Urinary bladder (tissue), 4 donors: Measurements from ENCODE around the gene KRT8. TPM values are rescaled to one million over a fixed set of nuclear protein-coding genes. Genes with fewer than 3 reads are reported as not detected.
A peak's percentile ranks its signal among the peaks of the same experiment; 100 is the strongest.
"Not testable (repeated sequence)": the region's sequence is repeated elsewhere in the genome, so short reads cannot be mapped to it uniquely, and the experiment has no call there.

Experiments used
- DNase-seq: peaks from one replicate; pipeline ENCODE4 v3.0.0-alpha.2; 2015; ENCODE audit errors: extremely low spot score
- H3K27ac ChIP-seq: one replicate; pipeline ENCODE4 v1.5.1; 2013; ENCODE audit warnings: low read depth, mild to moderate bottlenecking, moderate library complexity
- H3K36me3 ChIP-seq: one replicate; pipeline ENCODE4 v1.6.1; 2013; ENCODE audit warnings: mild to moderate bottlenecking, moderate library complexity; ENCODE audit not compliant: insufficient read depth
- H3K4me1 ChIP-seq: one replicate; pipeline ENCODE4 v1.6.1; 2013; ENCODE audit warnings: mild to moderate bottlenecking, moderate library complexity; ENCODE audit not compliant: insufficient read depth
- H3K4me3 ChIP-seq: one replicate; pipeline ENCODE4 v1.5.1; 2013; ENCODE audit warnings: low read depth, low read length
- WGBS: extraction: QIAGEN DNeasy Blood & Tissue Kit; methylation state at CpG from one replicate; pipeline ENCODE4 v1.1.7; 2013; 5-methylcytosine and 5-hydroxymethylcytosine counted together
- polyA plus RNA-seq: library from polyadenylated mRNA; stranded (reverse); fragments of 200-250 nt; gene quantifications from one replicate; pipeline ENCODE4 v1.2.3, GENCODE V29; 2013
- total RNA-seq: library from RNA; depleted of rRNA; stranded (reverse); fragments of >200 nt; gene quantifications from one replicate; pipeline ENCODE4 v1.2.3, GENCODE V29; 2014
- donor health status: healthy with polysubstance abuse.
- donor health status: healthy.

Gene KRT8
- total RNA-seq = 96.2 TPM
- polyA plus RNA-seq = 202 TPM

DNA sequence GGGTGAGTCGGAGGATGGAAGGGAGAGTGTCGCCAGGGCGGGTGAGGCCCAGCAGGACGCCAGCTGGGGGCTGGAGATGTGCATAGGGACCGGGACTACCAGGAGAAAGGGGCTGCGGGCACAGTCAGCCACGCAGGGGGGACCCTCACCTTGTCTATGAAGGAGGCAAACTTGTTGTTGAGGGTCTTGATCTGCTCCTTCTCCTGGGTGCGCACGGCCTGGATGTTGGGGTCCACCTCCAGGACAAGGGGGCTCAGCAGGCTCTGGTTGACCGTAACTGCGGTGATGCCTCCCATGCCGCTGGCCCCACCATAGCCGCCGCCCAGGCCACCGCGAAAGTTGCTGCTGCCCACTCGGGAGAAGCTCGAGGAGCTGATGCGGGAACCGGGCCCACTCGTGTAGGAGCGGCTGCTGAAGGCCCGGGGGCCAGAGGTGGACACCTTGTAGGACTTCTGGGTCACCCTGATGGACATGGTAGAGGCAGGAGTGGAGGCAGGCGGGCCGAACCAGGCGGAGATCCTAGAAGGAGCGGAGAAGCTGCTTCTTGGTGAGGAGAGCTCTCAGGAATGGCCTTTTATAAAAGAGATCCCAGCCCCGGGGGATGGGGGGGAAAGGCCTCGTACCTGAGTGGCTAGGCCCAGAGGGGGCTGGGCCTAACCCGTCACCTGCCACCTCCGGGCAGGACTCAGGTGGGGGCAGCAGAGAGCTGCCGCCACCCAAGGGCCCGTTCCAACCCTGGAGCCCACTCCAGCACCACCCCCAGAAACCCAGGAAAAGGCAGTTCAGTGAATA lies at the start of gene KRT8:
Gene KRT8 (minus strand): TSS at position 568 of the 792 bp plus-strand sequence. CDS start 95 bp downstream, at position 473.
- Histone ChIP-seq H3K27ac (peak within 1 kb of the TSS; percentile 83), H3K4me3 (peak within 1 kb of the TSS; percentile 46)
- WGBS = 57% methylated on average over 33 of the region's 33 CpGs
- not testable (repeated sequence) for DNase-seq, H3K4me1 ChIP-seq, H3K36me3 ChIP-seq

DNA sequence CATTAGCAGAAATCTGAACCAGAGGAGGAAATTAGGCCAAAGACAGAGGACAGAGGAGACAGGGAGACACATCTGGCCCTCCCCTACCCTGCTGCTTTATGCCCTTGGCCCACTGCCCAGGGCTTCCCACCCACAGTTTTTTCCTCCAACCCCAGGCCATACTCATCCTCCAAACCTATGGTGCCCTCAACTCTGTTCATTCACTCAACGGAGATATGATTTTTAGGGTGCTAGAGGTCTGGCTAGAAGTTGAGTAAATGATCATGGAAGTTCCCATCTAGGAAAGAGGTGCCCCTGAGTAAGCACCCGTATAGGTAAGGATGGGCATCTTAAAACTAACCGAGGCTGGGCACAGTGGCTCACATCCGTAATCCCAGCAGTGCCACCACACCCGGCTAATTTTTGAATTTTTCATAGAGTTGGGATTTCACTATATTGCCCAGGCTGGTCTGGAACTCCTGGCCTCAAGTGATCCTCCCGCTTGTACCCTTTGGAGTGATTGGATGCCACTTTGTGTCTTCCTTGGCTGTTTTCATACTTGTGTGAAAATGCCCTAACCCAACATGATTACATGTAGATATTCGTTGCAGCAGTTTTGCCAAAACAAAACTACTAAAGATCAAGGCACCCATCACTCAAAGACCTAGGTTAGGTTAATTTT lies 48.4 kb upstream of the KRT8 start:
- no peaks in the 10 kb centered on the region for H3K36me3 ChIP-seq
- no peak overlapping the region for H3K4me3 ChIP-seq
- DNase-seq = no peak
- H3K4me1 ChIP-seq = no peaks in the 10 kb centered on the region
- H3K27ac ChIP-seq = no peak overlapping the region
- WGBS = 93% methylated on average over 7 of the region's 7 CpGs

DNA sequence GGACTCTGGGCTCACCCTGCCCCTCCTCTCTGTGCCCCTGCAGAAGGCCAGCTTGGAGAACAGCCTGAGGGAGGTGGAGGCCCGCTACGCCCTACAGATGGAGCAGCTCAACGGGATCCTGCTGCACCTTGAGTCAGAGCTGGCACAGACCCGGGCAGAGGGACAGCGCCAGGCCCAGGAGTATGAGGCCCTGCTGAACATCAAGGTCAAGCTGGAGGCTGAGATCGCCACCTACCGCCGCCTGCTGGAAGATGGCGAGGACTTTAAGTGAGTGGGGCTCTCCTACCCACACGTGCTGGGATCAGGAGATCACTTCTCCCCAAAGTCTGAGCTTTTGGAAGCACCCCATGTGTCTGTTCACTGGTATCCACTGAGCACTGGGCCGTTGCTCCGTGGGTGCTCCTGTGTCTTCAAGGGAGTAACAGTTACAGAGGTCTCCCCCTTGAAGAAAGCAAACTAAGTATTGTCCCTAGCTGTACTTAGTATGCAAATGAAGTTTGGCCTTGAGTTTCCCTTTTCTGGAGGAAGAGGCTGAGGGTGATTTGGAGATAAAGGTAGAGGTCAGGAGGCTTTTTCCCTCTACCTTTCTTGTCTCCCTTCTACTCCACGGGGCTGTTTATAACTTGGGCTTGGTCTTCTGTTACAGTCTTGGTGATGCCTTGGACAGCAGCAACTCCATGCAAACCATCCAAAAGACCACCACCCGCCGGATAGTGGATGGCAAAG lies 47.4 kb upstream of the KRT8 start:
- no peak overlapping the region for H3K27ac ChIP-seq
- WGBS = 71% methylated on average over 15 of the region's 15 CpGs
- no peaks in the 10 kb centered on the region for H3K36me3 ChIP-seq
- DNase-seq = no peak
- no peaks in the 10 kb centered on the region for H3K4me1 ChIP-seq
- H3K4me3 ChIP-seq = no peak overlapping the region

DNA sequence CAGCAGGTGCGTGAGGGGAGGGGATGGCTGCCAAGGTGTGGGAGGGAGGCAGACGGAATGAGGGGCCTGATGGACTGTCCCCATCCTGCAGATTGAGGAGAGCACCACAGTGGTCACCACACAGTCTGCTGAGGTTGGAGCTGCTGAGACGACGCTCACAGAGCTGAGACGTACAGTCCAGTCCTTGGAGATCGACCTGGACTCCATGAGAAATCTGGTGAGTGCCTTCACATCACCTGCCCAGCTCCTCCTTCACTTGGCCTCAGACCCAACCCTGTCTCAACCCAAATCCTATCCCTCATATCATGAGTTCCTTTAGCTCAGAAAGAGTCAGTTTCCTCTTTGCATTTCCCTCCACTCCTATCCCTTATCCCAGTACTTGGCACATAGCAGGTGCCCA lies 46.8 kb upstream of the KRT8 start:
- no peak for DNase-seq
- no peak overlapping the region for H3K27ac ChIP-seq
- no peaks in the 10 kb centered on the region for H3K4me1 ChIP-seq
- no peaks in the 10 kb centered on the region for H3K36me3 ChIP-seq
- H3K4me3 ChIP-seq = no peak overlapping the region
- WGBS = 93% methylated on average over 6 of the region's 6 CpGs

DNA sequence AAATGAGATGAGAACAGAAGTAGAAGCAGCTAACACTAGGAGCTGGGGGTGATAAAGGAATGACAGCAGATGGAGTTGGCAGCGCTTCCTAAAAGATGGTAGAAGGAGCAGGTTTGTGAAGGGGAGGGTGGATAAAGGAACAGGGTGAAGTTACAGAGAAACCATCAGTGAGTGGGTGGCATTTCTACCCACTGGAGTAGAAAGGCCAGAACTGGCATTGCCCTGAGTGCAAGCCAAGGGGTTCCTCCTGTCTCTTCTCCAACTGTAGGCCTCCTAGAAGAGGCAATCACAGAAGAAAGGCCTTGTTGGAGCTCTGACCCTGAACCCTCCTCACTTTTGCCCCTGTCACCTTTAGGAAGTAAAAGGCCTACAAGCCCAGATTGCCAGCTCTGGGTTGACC lies 46.2 kb upstream of the KRT8 start:
- Histone ChIP-seq H3K4me3 (no peak overlapping the region), H3K4me1 (no peaks in the 10 kb centered on the region), H3K27ac (no peak overlapping the region), H3K36me3 (no peaks in the 10 kb centered on the region)
- WGBS = 94% methylated on average over 1 of the region's 1 CpG
- DNase-seq = no peak

DNA sequence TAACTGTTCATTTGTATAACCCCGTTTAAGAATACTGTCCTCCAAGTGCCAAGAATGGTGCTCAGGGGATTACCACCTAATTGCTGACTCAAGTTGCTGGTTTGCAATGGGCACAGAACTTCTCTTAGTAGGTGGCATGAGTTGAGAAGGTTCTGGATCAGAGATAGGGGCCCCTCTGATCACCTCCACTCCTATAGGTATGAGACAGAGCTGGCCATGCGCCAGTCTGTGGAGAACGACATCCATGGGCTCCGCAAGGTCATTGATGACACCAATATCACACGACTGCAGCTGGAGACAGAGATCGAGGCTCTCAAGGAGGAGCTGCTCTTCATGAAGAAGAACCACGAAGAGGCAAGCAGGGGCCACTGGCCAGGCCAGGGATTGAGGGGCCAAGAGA lies 45.7 kb upstream of the KRT8 start:
- H3K4me1 ChIP-seq = no peaks in the 10 kb centered on the region
- no peak overlapping the region for H3K27ac ChIP-seq
- peak overlapping the region; percentile 56 for H3K4me3 ChIP-seq
- WGBS = 76% methylated on average over 7 of the region's 7 CpGs
- DNase-seq = no peak
- no peaks in the 10 kb centered on the region for H3K36me3 ChIP-seq

DNA sequence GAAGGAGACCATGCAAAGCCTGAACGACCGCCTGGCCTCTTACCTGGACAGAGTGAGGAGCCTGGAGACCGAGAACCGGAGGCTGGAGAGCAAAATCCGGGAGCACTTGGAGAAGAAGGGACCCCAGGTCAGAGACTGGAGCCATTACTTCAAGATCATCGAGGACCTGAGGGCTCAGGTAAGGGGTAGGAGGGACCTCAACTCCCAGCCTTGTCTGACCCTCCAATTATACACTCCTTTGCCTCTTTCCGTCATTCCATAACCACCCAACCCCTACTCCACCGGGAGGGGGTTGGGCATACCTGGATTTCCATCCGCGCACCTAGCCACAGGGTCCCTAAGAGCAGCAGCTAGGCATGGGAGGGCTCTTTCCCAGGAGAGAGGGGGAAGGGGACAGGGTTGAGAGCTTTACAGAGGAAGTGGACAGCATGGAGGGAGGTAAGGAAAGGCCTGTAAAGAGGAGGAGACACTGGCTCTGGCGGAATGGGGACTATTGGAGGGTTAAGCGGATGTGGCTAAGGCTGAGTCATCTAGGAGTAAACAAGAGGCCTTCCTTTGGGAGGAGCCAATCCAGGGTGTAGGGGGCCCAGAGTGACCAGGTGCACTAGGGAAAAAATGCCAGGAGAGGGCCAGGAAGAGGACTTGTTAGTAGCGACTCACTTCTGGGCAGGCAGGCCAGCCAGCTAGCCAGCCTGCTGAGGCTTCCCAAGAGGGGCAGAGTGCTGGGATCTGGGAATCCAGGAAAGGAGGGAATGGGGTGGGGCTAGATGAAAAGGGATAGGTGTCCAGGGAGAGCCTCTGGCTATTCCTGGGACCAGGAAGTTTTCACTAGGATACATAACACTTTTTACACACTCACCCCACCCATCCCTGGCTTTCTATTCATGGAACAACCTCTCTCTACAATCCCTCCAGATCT lies 44.8 kb upstream of the KRT8 start:
- Histone ChIP-seq H3K27ac (peak overlapping the region; percentile 62), H3K4me1 (no peaks in the 10 kb centered on the region), H3K4me3 (peak overlapping the region; percentile 56), H3K36me3 (no peaks in the 10 kb centered on the region)
- 43% methylated on average over 13 of the region's 13 CpGs for WGBS
- DNase-seq = no peak

DNA sequence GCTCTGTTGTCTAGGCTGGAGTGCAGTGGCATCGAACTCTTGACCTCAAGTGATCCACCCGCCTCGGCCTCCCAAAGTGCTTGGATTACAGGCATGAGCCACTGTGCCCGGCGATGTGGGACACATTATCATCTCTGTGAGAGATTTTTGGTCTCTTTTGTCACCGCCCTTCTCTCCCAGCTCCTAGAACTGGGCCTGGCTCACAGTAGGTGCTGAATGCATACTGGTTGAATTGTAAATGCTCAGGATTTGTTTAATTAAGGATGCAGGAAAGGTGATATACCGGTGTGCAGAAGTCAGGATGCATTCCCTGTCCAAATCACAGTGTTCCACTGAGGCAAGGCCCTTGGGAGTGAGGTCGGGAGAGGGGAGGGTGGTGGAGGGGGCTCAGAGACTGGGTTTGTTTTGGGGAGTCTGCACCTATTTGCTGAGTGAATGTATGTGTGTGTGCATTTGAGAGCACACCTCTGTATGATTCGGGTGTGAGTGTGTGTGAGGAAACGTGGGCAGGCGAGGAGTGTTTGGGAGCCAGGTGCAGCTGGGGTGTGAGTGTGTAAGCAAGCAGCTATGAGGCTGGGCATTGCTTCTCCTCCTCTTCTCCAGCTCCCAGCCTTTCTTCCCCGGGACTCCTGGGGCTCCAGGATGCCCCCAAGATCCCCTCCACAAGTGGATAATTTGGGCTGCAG lies 43.0 kb upstream of the KRT8 start:
- H3K4me3 ChIP-seq = no peak overlapping the region
- no peaks in the 10 kb centered on the region for H3K36me3 ChIP-seq
- no peaks in the 10 kb centered on the region for H3K4me1 ChIP-seq
- WGBS = 89% methylated on average over 12 of the region's 12 CpGs
- DNase-seq = no peak
- H3K27ac ChIP-seq = no peak overlapping the region

DNA sequence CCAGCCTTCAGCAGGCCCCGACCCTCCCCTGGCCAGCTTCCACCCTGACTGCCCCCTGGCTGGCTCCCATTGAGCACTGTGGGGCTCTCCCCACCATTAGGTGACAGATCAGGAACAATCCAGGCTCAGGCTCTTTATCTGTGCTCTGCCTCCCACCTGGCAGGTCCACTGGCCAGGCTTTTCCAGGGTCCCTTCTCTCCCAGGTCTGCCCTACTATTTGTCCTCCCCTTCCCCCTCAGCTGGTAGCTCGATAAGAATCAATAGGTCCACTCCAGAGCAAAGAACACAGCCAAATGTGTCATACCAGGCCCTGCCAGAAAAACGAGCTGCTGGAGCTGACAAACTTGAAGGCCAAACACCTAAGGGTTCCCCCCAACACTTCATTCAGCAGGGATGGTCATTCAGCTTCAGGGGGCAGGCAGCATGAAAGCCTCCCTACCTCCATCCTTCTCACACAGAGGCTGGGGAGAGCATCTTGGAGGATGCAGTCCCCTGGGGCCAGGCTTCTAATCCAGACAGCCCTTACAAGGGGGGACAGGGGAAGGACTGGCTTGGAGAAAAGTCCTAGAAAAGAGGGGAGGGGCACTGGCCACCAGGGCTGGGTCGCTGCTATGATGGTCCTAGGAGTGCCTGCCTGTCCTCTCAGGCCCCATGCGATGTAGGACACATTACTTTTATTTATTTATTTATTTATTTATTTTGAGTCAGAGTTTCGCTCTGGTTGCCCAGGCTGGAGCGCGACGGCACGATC lies 42.1 kb upstream of the KRT8 start:
- Histone ChIP-seq H3K27ac (no peak overlapping the region), H3K36me3 (no peaks in the 10 kb centered on the region), H3K4me3 (no peak overlapping the region), H3K4me1 (no peaks in the 10 kb centered on the region)
- no peak for DNase-seq
- whole genome bisulfite sequencing = 83% methylated on average over 10 of the region's 10 CpGs

DNA sequence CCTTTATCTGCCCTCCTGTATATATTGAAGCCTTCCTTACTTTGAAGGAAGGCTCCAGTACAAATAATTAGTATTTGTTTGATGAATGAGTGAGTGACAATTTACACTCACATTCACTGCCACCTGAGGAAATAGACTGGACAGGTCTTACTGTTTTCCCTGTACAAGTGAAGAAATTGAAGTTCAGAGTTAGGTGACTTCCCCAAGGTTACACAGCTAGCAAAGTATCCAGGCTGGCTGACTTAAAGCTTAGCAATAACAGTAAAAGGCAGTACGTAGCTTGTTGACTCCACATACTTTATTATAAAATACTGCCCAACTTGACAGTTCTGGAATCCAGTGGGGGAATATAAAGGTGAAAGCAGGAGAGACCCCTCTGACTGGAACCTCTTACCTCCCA lies 41.5 kb upstream of the KRT8 start:
- no peak overlapping the region for H3K4me3 ChIP-seq
- H3K4me1 ChIP-seq = no peaks in the 10 kb centered on the region
- no peak overlapping the region for H3K27ac ChIP-seq
- no peaks in the 10 kb centered on the region for H3K36me3 ChIP-seq
- no peak for DNase-seq
- 2% methylated on average over 1 of the region's 1 CpG for WGBS

DNA sequence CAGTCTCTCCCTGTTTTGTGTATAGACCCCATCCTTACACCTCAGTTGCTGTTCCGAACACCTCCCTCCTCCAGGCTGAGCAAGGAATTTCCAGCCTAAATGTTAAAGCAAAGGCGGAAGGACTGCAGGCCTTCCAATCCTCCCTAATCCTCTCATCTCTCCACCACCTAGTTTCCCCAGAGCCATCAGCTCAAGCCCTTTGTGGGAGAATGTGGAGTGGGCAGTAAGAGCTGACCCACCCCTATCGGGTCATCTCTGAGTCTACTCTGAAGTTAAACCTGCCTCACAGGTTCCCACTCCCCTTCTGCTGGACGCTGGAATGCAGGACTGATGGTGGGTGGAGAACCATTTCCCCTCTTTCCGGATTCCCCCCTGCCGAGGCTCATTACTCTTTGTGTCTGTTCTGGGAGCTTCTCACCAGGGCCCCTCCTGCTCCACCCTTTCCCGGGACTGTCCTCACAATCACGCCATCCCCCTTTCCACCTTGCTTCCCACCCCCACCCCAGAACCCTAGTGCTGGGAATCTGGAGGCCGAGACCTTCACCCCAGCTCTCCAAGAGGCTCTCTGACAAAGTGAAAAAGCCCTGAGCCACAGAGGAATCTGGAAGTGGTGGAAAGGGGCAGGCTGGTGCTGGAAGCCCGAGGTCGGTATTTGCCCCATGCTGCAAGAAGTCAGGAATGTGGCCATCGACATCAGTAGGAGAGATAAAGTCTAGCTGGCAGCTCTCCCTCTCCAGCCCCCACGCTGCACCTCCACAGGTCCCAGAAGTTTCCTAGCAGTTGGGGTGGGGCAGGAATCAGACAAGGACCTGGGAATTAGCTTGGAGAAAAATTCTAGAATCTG lies 40.7 kb upstream of the KRT8 start:
- no peak for DNase-seq
- Histone ChIP-seq H3K36me3 (no peaks in the 10 kb centered on the region), H3K4me3 (no peak overlapping the region), H3K27ac (no peak overlapping the region), H3K4me1 (no peaks in the 10 kb centered on the region)
- 53% methylated on average over 13 of the region's 13 CpGs for WGBS
